ENCODE measurements around the gene COG5. TPM values are rescaled to one million over a fixed set of nuclear protein-coding genes. Genes with fewer than 3 reads are reported as not detected.

COG5 gene
- polyA plus RNA-seq, 1 of the 3 experiments (the other 2 are of a cell fraction), result 21.2 TPM

- H3K4me2 ChIP-seq, result no peak overlapping the region
- no peak overlapping the region for H3K4me3 ChIP-seq (ENCODE audit: low read depth in 2 of 2, low read length in 1 of 2)
- peaks cover 0 to 8% of the 10 kb centered on the region in 2 experiments; a peak in 1 of 4 replicates for H3K4me1 ChIP-seq (ENCODE audit: control insufficient read depth in 1 of 2, insufficient read depth in 2 of 2, low read depth in 1 of 2, low read length in 1 of 2)
- no peaks in the 10 kb centered on the region for H3K9me2 ChIP-seq
- peak overlapping the region in 1 of 2 experiments; percentile 51; a peak in 2 of 4 replicates for H3K27ac ChIP-seq (ENCODE audit: low read depth in 2 of 2, low read length in 1 of 2)
- no peaks in the 10 kb centered on the region for H3K9me3 ChIP-seq
- H3K27me3 ChIP-seq (ENCODE audit: insufficient read depth), result no peaks in the 10 kb centered on the region
- DNase-seq, result no peak
- no peak overlapping the region for H2AFZ ChIP-seq (ENCODE audit: low read depth)
- TF ChIP-seq FOXM1 (IDR thresholded peaks at IDR 0.05; ENCODE audit: low read depth), result no peak
- no peak for TF ChIP-seq RCOR1 (IDR thresholded peaks at IDR 0.05; ENCODE audit: low read length)
- POLR2A ChIA-PET, result no interaction called here
- peaks cover 4% of the 10 kb centered on the region for H3F3A ChIP-seq (replicated peaks; ENCODE audit: insufficient read depth)
- H3K9ac ChIP-seq, result no peak overlapping the region
- H3K36me3 ChIP-seq (replicated peaks in 1 of 2; ENCODE audit: control insufficient read depth in 1 of 2, insufficient read depth in 2 of 2, low read length in 1 of 2), result peaks cover 15 to 17% of the 10 kb centered on the region in 2 experiments
- no peaks in the 10 kb centered on the region for H4K20me1 ChIP-seq (ENCODE audit: insufficient read depth)
- no peaks in the 10 kb centered on the region for H3K79me2 ChIP-seq (ENCODE audit: insufficient read depth)
- CTCF ChIA-PET, result interaction anchor here (0.6 to 1.6 kb wide), 2 partner anchors 32 to 72 kb away, joined by 3 to 4 read pairs; no protein-coding TSS in a partner anchor
Measured at GRCh38 chr7:107405559-107405958, 158.2 kb downstream of the COG5 start.

- ChIA-PET CTCF (interaction anchor here (0.6 to 1.6 kb wide), 3 partner anchors 9 to 73 kb away, joined by 3 to 4 read pairs (median 3); no protein-coding TSS in a partner anchor), POLR2A (no interaction called here)
- Histone ChIP-seq H4K20me1 (ENCODE audit: insufficient read depth) (no peaks in the 10 kb centered on the region), H3K4me2 (no peak overlapping the region), H3K27me3 (ENCODE audit: insufficient read depth) (no peaks in the 10 kb centered on the region), H3K27ac (ENCODE audit: low read depth in 2 of 2, low read length in 1 of 2) (peak overlapping the region in 1 of 2 experiments; percentile 51; a peak in 2 of 4 replicates), H3K9ac (no peak overlapping the region), H2AFZ (ENCODE audit: low read depth) (no peak overlapping the region), H3K4me1 (ENCODE audit: control insufficient read depth in 1 of 2, insufficient read depth in 2 of 2, low read depth in 1 of 2, low read length in 1 of 2) (peaks cover 0 to 8% of the 10 kb centered on the region in 2 experiments; a peak in 1 of 4 replicates), H3K4me3 (ENCODE audit: low read depth in 2 of 2, low read length in 1 of 2) (no peak overlapping the region), H3F3A (replicated peaks; ENCODE audit: insufficient read depth) (peaks cover 4% of the 10 kb centered on the region), H3K79me2 (ENCODE audit: insufficient read depth) (no peaks in the 10 kb centered on the region), H3K9me2 (no peaks in the 10 kb centered on the region), H3K9me3 (no peaks in the 10 kb centered on the region), H3K36me3 (replicated peaks in 1 of 2; ENCODE audit: control insufficient read depth in 1 of 2, insufficient read depth in 2 of 2, low read length in 1 of 2) (peaks cover 14 to 17% of the 10 kb centered on the region in 2 experiments)
- peak in 1 of 2 experiments; percentile 44; a peak in 1 of 4 replicates for TF ChIP-seq EP300 (IDR thresholded peaks at IDR 0.05; ENCODE audit: borderline replicate concordance in 1 of 2, low read depth in 1 of 2, low read length in 1 of 2)
- TF ChIP-seq GATA2 (CRISPR knock-in tag; IDR thresholded peaks at IDR 0.05), result peak; percentile 84
- TF ChIP-seq FOXJ3 (CRISPR knock-in tag; IDR thresholded peaks at IDR 0.05), result no peak
- DNase-seq, result no peak
- 84% methylated on average over 4 of the region's 4 CpGs for WGBS (ENCODE audit: low lambda C conversion rate)
Measured at GRCh38 chr7:107404740-107405537, 158.8 kb downstream of the COG5 start.

GRCh38 chr7:107398161-107398560, 165.6 kb downstream of the COG5 start:
- Histone ChIP-seq H3K4me3 (ENCODE audit: low read depth in 2 of 2, low read length in 1 of 2) (no peak overlapping the region), H3K27me3 (ENCODE audit: insufficient read depth) (no peaks in the 10 kb centered on the region), H3K9me2 (no peaks in the 10 kb centered on the region), H4K20me1 (ENCODE audit: insufficient read depth) (no peaks in the 10 kb centered on the region), H3K9me3 (no peaks in the 10 kb centered on the region), H3K27ac (ENCODE audit: low read depth in 2 of 2, low read length in 1 of 2) (peak overlapping the region in 1 of 2 experiments; percentile 12; a peak in 1 of 4 replicates), H3K36me3 (replicated peaks in 1 of 2; ENCODE audit: control insufficient read depth in 1 of 2, insufficient read depth in 2 of 2, low read length in 1 of 2) (peaks cover 4 to 6% of the 10 kb centered on the region in 2 experiments), H3K9ac (no peak overlapping the region), H3K79me2 (ENCODE audit: insufficient read depth) (no peaks in the 10 kb centered on the region), H3F3A (replicated peaks; ENCODE audit: insufficient read depth) (peaks cover 15% of the 10 kb centered on the region), H2AFZ (ENCODE audit: low read depth) (no peak overlapping the region), H3K4me2 (no peak overlapping the region), H3K4me1 (ENCODE audit: control insufficient read depth in 1 of 2, insufficient read depth in 2 of 2, low read depth in 1 of 2, low read length in 1 of 2) (peaks cover 0 to 9% of the 10 kb centered on the region in 2 experiments; a peak in 3 of 4 replicates)
- ChIA-PET POLR2A (no interaction called here), CTCF (interaction anchor here (1.4 kb wide), 1 partner anchor 481 kb away, joined by 3 read pairs; no protein-coding TSS in a partner anchor)
- TF ChIP-seq MAX (IDR thresholded peaks at IDR 0.05; ENCODE audit: low read depth) (no peak), MEF2A (IDR thresholded peaks at IDR 0.05; ENCODE audit: borderline replicate concordance, low read depth) (no peak), CTCF (IDR thresholded peaks at IDR 0.05) (no peak), TAF1 (IDR thresholded peaks at IDR 0.05; ENCODE audit: borderline replicate concordance, low read depth, low read length) (no peak), RCOR1 (IDR thresholded peaks at IDR 0.05; ENCODE audit: low read length) (no peak), REST (IDR thresholded peaks at IDR 0.05; ENCODE audit: low read depth, low read length) (no peak), USF1 (IDR thresholded peaks at IDR 0.05; ENCODE audit: borderline replicate concordance, low read depth) (no peak), EZH2phosphoT487 (IDR thresholded peaks at IDR 0.05; ENCODE audit: borderline replicate concordance, low read depth) (no peak)
- DNase-seq, result no peak
- 97% methylated on average over 9 of the region's 9 CpGs for WGBS (ENCODE audit: low lambda C conversion rate)

Data from SK-N-SH (cell line).